HepG2 (cell line): Measurements from ENCODE around the gene RASA2. TPM values are rescaled to one million over a fixed set of nuclear protein-coding genes. Genes with fewer than 3 reads are reported as not detected.

Experiments used
- FOXM1 ChIP-seq: sonication (generic); formaldehyde crosslinking; IDR thresholded peaks from 2 replicates; pipeline ENCODE4 v1.5.0; 2020; ENCODE audit warnings: missing genetic modification reagents
- GZF1 ChIP-seq: sonication (generic); formaldehyde crosslinking; IDR thresholded peaks from 2 replicates; pipeline ENCODE4 v1.5.1; 2020; ENCODE audit warnings: mild to moderate bottlenecking, missing genetic modification reagents
- KDM5B ChIP-seq: sonication (generic); formaldehyde crosslinking; IDR thresholded peaks from 2 replicates; pipeline ENCODE4 v1.4.0; 2020; ENCODE audit warnings: missing genetic modification reagents, mild to moderate bottlenecking, borderline replicate concordance
- SKI ChIP-seq: fragments of 450-650 bp; IDR thresholded peaks from one replicate; pipeline ENCODE4 v1.6.1; 2018; ENCODE audit warnings: mild to moderate bottlenecking; ENCODE audit not compliant: partially characterized antibody
- SNAPC4 ChIP-seq: sonication (generic); formaldehyde crosslinking; IDR thresholded peaks from 2 replicates; pipeline ENCODE4 v1.4.0; 2020; ENCODE audit warnings: mild to moderate bottlenecking, missing genetic modification reagents
- SP4 ChIP-seq: sonication (generic); formaldehyde crosslinking; IDR thresholded peaks from 2 replicates; pipeline ENCODE4 v1.8.1; 2023; ENCODE audit warnings: mild to moderate bottlenecking, missing genetic modification reagents
- STAT6 ChIP-seq: sonication (generic); formaldehyde crosslinking; IDR thresholded peaks from 2 replicates; pipeline ENCODE4 v1.4.0; 2020; ENCODE audit warnings: missing genetic modification reagents, mild to moderate bottlenecking, borderline replicate concordance
- TIGD3 ChIP-seq: sonication (generic); formaldehyde crosslinking; IDR thresholded peaks from 2 replicates; pipeline ENCODE4 v1.5.1; 2020; ENCODE audit warnings: mild to moderate bottlenecking, missing genetic modification reagents, borderline replicate concordance
- ZNF331 ChIP-seq: sonication (generic); formaldehyde crosslinking; IDR thresholded peaks from 2 replicates; pipeline ENCODE4 v1.4.0; 2020; ENCODE audit warnings: missing genetic modification reagents
- ZNF576 ChIP-seq: sonication (generic); formaldehyde crosslinking; IDR thresholded peaks from 2 replicates; pipeline ENCODE4 v1.4.0; 2020; ENCODE audit warnings: mild to moderate bottlenecking, missing genetic modification reagents
- ZNF687 ChIP-seq: sonication (generic); formaldehyde crosslinking; IDR thresholded peaks from 2 replicates; pipeline ENCODE4 v1.5.1; 2020; ENCODE audit warnings: mild to moderate bottlenecking, missing genetic modification reagents, moderate library complexity
- ZNF737 ChIP-seq: sonication (generic); formaldehyde crosslinking; IDR thresholded peaks from 2 replicates; pipeline ENCODE4 v1.5.0; 2020; ENCODE audit warnings: missing genetic modification reagents, mild to moderate bottlenecking, borderline replicate concordance
- ZNF768 ChIP-seq: sonication (generic); formaldehyde crosslinking; IDR thresholded peaks from 2 replicates; pipeline ENCODE4 v1.4.0; 2020; ENCODE audit warnings: missing genetic modification reagents
- ZNF777 ChIP-seq: sonication (generic); formaldehyde crosslinking; IDR thresholded peaks from 2 replicates; pipeline ENCODE4 v1.4.0; 2020; ENCODE audit warnings: missing genetic modification reagents
- polyA plus RNA-seq, 8 experiments: library from polyadenylated mRNA; depleted of rRNA in 3 of 8; stranded (reverse) in 7 of 8; unstranded in 1 of 8; fragments of >200 nt; fragmentation: Illumina TruSeq in 4 of 8; extraction: Trizol in 4 of 8; gene quantifications; 2 replicates each; pipeline versions ENCODE4 v1.2.1 to v1.2.3, GENCODE V29; 2011 to 2016; ENCODE audit warnings: low read depth in 4 of 8, missing spikeins in 1 of 8, mixed read lengths in 1 of 8; ENCODE audit not compliant: insufficient read depth in 1 of 8
- total RNA-seq, 5 experiments: library from RNA; depleted of rRNA; stranded (reverse); fragments of >200 nt; fragmentation: Illumina TruSeq; extraction: Trizol; gene quantifications; 2 replicates each; pipeline ENCODE4 v1.2.3, GENCODE V29; 2016; ENCODE audit warnings: low read depth in 1 of 5

Gene RASA2
- total and polyA plus RNA-seq, 2 of the 13 experiments (the other 11 are each of a cell fraction or from before 2014, with no cell fraction given), result 5.4 to 8.5 TPM

GRCh38 chr3:141659821-141660613 is 173.2 kb downstream of the RASA2 start (continued):
- TF ChIP-seq KDM5B (CRISPR knock-in tag), result peak; percentile 29; the same call in 1 of the 2 replicates
- no peak for TF ChIP-seq FOXM1 (CRISPR knock-in tag)
- TF ChIP-seq SNAPC4, result no peak
- TF ChIP-seq STAT6 (CRISPR knock-in tag), result no peak
- 0 out of 2 replicates have a peak, but pooled peaks have one; percentile 12 for TF ChIP-seq SP4
- peak; percentile 54; the same call in 1 of the 2 replicates for TF ChIP-seq ZNF777 (CRISPR knock-in tag)
- TF ChIP-seq ZNF331 (CRISPR knock-in tag), result 0 out of 2 replicates have a peak, but pooled peaks have one; percentile 19
- TF ChIP-seq ZNF687, result peak; percentile 73
- peak; percentile 34; the same call in 1 of the 2 replicates for TF ChIP-seq ZNF768 (CRISPR knock-in tag)
- TF ChIP-seq GZF1 (CRISPR knock-in tag), result no peak
- no peak for TF ChIP-seq ZNF576 (CRISPR knock-in tag)
- no peak for TF ChIP-seq ZNF737 (CRISPR knock-in tag)
- no peak for TF ChIP-seq SKI
- 0 out of 2 replicates have a peak, but pooled peaks have one; percentile 55 for TF ChIP-seq TIGD3 (CRISPR knock-in tag)
